Stimulated activated CD8-positive, alpha-beta memory T cell treated with anti-CD3 and anti-CD28 coated beads, Interleukin-12 subunit alpha, Interleukin-12 subunit beta, amount 100 ng/mL, for 1 hour (primary cell): ENCODE results near the gene CHN1.

ENCODE experiments used
- DNase-seq: peaks from one replicate; pipeline ENCODE4 v3.0.0-alpha.2; 2020; ENCODE audit warnings: low read depth

Gene CHN1

GRCh38 chr2:175010848-175011254 lies 5.7 kb upstream of the CHN1 start:
- no peak for DNase-seq

- DNase-seq = no peak
Observed at GRCh38 chr2:175009917-175010621, 4.9 kb upstream of the CHN1 start.

- DNase-seq = no peak
Observed at GRCh38 chr2:175008801-175009495, 3.8 kb upstream of the CHN1 start.

- no peak for DNase-seq
Observed at GRCh38 chr2:175008009-175008408, 2.8 kb upstream of the CHN1 start.

GRCh38 chr2:175007510-175007909 lies 2.3 kb upstream of the CHN1 start:
- no peak for DNase-seq

GRCh38 chr2:175006281-175006680 lies 1.1 kb upstream of the CHN1 start:
- DNase-seq = no peak

GRCh38 chr2:175005733-175006264 lies 618 bp upstream of the CHN1 start:
- DNase-seq = no peak

GRCh38 chr2:175004730-175004979 lies 526 bp downstream of the CHN1 start:
- no peak for DNase-seq

GRCh38 chr2:175003875-175004729 lies 1.1 kb downstream of the CHN1 start:
- DNase-seq = no peak

- no peak for DNase-seq
Observed at GRCh38 chr2:175002547-175003274, 2.5 kb downstream of the CHN1 start.

- DNase-seq = no peak
Observed at GRCh38 chr2:175001566-175001965, 3.6 kb downstream of the CHN1 start.

- no peak for DNase-seq
Observed at GRCh38 chr2:174997110-174997509, 8.1 kb downstream of the CHN1 start.

GRCh38 chr2:174996622-174997021 lies 8.6 kb downstream of the CHN1 start:
- DNase-seq = no peak

GRCh38 chr2:174994381-174994780 lies 10.8 kb downstream of the CHN1 start:
- DNase-seq = no peak

GRCh38 chr2:174992886-174993285 lies 12.3 kb downstream of the CHN1 start:
- DNase-seq = no peak

- DNase-seq = no peak
Observed at GRCh38 chr2:174985614-174986013, 19.6 kb downstream of the CHN1 start.

GRCh38 chr2:174984561-174984960 lies 20.6 kb downstream of the CHN1 start:
- DNase-seq = no peak

- DNase-seq = no peak
Observed at GRCh38 chr2:174981331-174981730, 23.9 kb downstream of the CHN1 start.

- DNase-seq = no peak
Observed at GRCh38 chr2:174979996-174980395, 25.2 kb downstream of the CHN1 start.

GRCh38 chr2:174977364-174977763 lies 27.8 kb downstream of the CHN1 start:
- no peak for DNase-seq

GRCh38 chr2:174974131-174974530 lies 31.1 kb downstream of the CHN1 start:
- no peak for DNase-seq

GRCh38 chr2:174972924-174973323 lies 32.3 kb downstream of the CHN1 start:
- no peak for DNase-seq
